ENCODE data around the gene KCTD14.

KCTD14 gene

GRCh38 chr11:77967753-77968152 is 55.3 kb downstream of the KCTD14 start:
- no peak for DNase-seq (ENCODE audit: low spot score)
- ChIA-PET POLR2A (ENCODE audit: low non-redundant PET) (no interaction called here), CTCF (no interaction called here)
- no peak for TF ChIP-seq CTCF (conservative IDR thresholded peaks at IDR 0.05; ENCODE audit: low read depth)
- H3K27ac ChIP-seq = no peak overlapping the region

GRCh38 chr11:77967121-77967520 is 56.0 kb downstream of the KCTD14 start:
- ChIA-PET POLR2A (ENCODE audit: low non-redundant PET) (no interaction called here), CTCF (no interaction called here)
- no peak for TF ChIP-seq CTCF (conservative IDR thresholded peaks at IDR 0.05; ENCODE audit: low read depth)
- no peak overlapping the region for H3K27ac ChIP-seq
- DNase-seq (ENCODE audit: low spot score) = no peak

DNA sequence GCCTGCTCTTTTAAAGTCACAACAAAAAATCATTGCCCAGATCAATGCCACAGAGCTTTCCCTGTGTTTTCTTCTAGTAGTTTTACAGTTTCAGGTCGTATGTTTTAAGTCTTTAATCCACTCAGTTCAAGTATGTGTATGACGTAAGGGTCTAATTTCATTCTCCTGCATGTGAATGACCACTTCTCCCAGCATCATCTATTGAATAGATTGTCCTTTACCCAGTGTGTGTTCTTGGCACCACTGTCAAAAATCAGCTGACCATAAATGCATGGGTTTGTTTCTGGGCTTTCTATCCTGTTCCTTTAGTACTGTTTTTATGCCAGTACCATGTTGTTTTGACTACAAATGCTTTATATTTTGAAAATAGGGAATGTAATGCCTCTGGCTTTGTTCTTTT is 56.7 kb downstream of the KCTD14 start:
- no peak for DNase-seq (ENCODE audit: low spot score)
- CTCF ChIA-PET = interaction anchor here (0.5 kb wide), 1 partner anchor 146 kb away, joined by 3 read pairs; the partner anchor contains the start of gene RSF1
- no peak for TF ChIP-seq CTCF (conservative IDR thresholded peaks at IDR 0.05; ENCODE audit: low read depth)
- H3K27ac ChIP-seq = no peak overlapping the region
- POLR2A ChIA-PET (ENCODE audit: low non-redundant PET) = no interaction called here
